Pericardium fibroblast (primary cell): Measurements from ENCODE around the gene APPL1. TPM values are rescaled to one million over a fixed set of nuclear protein-coding genes. Genes with fewer than 3 reads are reported as not detected.

ENCODE experiments used
- total RNA-seq: library from RNA; depleted of rRNA; stranded (reverse); fragments of >200 nt; gene quantifications from 2 replicates; pipeline ENCODE4 v1.2.3, GENCODE V29; 2015

Gene APPL1
- 20.3 and 26.7 TPM in 2 replicates for total RNA-seq

DNA sequence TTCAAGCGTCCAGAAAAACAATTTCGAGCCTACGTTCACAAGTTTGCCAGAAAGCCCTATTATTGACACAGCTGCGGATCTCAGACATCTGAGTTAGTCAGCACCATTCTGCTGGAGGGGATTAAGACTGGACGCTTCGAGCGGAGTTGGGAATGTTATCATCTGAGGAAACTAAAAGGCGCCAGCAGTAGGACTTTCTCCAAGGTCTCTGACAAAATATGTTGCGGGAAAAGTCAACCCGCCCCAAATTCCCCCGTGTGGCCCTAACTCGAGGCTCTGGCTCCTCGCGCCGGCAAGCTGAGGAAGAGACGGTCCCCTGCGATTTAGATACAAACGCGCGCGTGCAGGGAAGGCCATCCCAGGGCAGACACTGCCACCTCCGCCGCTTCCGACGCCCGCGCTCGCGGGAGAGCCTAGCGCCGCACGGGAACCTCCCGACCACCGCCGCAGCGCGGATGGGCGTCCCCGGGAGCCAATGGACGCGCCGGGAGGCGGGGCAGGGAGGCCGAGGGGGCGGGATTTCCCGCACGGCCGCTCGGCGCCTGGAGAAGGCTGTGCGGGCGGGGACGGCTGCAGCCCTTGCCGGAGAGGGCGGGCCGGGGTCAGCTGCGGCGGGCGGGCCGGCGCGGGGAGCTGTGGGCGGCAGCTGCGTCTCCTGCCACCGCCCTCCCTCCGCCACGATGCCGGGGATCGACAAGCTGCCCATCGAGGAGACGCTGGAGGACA is at the start of gene APPL1:
Gene APPL1, plus strand, starts transcription at position 526 of the 726 bp plus-strand sequence. Its CDS starts 155 bp downstream, at position 681.

DNA sequence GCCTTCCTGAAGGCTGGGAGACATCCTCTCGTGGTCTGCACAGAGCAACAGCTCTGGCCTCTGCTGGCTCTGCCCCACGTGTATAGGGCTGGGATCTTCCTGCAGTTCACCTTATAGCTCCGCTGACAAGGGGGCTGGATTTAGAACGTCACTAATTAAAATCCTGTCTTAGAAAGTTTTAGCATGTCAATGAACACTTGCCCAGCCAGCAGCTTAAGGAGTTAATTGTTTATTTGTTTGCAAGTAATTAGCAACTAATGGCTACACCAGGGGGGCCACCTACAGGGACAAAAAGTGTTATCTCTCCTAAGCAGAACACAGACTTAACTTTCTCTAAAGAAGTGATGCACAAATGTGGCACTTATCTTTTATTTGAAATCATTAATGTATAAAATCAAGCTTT is 27.6 kb upstream of the APPL1 start, which contains the start of gene HESX1:
Gene HESX1, minus strand, starts transcription at position 84 of the 403 bp plus-strand sequence. Its CDS starts 60 bp downstream, at position 24.

GRCh38 chr3:57292159-57292896 is 64.8 kb downstream of the APPL1 start, which contains the start of gene ASB14:
ASB14 (minus strand) TSS chr3:57292685; CDS start chr3:57292033, 652 bp downstream.

Other genes starting within 250 kb of the APPL1 start
- gene SPATA12, start 167.1 kb upstream of the APPL1 start, total RNA-seq = not detected in 2 replicates
- gene IL17RD, start 62.4 kb upstream of the APPL1 start, total RNA-seq = 5.4 and 27.3 TPM in 2 replicates
- not detected in 2 replicates for gene HESX1, start 27.8 kb upstream of the APPL1 start, total RNA-seq
- 0.23 TPM in 1 of 2 replicates, not detected in the other for gene ASB14, start 65.0 kb downstream of the APPL1 start, total RNA-seq